Fibroblast of skin of right quadriceps (primary cell): Measurements from ENCODE around the gene WNT1.

ENCODE experiments used
- DNase-seq: peaks from one replicate; pipeline ENCODE4 v3.0.0-alpha.2; 2013

WNT1 gene

DNA sequence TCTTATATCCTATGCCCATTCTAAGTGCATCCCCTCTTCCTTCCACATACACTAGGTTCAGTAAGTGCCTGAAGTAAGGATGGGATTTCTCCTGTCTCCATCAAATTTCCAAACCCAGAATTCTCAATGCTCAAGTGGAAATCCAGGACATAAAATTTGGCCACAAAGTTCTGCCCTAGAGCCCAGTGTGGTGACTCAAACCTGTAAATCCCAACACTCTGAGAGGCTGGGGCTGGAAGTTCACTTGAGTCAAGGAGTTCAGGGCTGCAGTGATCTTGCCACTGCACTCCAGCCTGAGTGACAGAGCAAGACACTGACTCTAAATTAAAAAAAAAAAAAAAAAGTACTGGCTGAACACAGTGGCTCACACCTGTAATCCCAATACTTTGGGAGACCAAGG is 16.3 kb upstream of the WNT1 start:
- no peak for DNase-seq

DNA sequence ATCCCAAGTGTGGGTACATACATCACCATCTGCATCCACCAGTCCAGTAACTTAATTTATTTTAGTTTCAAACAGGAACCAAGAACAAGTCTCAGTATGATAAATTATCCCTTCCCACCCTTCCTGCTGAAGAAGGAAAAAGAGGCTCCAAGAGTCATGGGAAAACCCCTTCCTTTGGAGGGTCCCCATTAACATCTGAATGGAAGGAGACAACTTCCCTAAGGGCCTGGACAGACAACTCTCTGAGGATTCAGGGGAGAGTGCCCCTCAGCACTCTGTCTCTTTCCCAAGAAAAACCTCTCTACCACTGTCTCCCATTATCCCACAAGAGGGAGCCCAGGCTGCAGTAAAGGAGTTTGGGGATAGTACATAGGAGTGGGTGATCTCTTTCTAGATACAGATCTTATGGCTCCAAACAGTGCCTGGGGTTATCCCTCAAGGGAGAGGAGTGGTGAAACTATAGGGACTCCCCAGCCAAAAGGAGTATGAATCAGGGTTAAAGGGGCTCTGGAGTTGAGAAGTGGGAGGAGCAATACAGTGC is 12.8 kb upstream of the WNT1 start:
- DNase-seq: peak; percentile 34

DNA sequence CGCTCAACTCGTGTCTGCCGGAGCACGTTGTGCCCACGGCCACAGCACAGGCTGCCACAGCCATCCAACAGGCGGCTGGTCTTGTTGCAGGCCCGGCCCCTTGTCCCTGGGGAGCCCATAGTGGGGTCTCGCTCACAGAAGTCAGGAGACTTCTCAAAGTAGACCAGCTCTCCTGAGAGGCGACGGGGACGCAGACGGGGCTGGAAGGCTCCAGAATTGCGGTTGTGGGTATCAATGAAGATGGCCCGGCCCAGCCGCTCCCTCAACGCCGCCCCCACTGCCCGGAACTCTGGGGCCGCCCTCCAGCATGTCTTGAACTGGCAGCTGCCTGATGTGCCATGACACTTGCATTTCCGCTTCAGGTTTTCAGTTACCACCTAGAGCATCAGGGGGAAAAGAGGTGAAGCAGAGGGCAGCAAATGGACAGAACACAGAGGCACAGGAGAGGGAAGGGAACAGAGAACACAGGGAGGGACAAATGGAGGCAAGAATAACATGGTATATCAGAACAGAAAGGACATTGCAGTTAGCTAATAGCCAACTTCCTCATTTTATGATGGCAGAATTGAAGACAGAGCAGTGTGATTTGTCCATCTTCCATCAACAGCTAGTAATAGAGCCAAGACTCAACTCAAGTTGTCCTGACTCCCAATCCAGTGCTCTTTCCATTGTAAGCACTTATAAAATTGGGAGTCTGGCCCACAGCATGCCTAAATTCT is 11.8 kb upstream of the WNT1 start:
- no peak for DNase-seq

- DNase-seq: no peak
Observed at GRCh38 chr12:48967991-48968390, 10.1 kb upstream of the WNT1 start.

DNA sequence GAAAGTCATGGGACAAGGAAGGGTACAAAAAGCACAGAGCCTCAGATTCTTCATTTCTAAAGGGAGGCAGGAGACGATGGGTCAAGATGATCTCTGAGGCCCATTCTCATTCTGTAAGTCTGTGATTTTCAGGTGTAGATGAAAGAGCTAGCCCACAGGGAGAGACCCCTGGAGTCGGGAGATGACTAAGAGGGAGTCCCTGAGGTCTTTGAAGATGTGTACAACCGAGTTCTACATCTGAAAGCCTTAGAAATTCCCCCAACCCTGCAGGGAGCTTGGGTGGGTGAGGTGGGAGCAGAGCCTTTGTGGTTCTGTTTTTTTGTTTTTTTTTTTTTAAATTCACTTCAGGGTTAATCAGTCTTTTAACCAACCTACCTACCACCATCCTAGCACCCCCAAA is 9.7 kb upstream of the WNT1 start:
- no peak for DNase-seq

- no peak for DNase-seq
Observed at GRCh38 chr12:48969160-48969771, 8.9 kb upstream of the WNT1 start.

DNA sequence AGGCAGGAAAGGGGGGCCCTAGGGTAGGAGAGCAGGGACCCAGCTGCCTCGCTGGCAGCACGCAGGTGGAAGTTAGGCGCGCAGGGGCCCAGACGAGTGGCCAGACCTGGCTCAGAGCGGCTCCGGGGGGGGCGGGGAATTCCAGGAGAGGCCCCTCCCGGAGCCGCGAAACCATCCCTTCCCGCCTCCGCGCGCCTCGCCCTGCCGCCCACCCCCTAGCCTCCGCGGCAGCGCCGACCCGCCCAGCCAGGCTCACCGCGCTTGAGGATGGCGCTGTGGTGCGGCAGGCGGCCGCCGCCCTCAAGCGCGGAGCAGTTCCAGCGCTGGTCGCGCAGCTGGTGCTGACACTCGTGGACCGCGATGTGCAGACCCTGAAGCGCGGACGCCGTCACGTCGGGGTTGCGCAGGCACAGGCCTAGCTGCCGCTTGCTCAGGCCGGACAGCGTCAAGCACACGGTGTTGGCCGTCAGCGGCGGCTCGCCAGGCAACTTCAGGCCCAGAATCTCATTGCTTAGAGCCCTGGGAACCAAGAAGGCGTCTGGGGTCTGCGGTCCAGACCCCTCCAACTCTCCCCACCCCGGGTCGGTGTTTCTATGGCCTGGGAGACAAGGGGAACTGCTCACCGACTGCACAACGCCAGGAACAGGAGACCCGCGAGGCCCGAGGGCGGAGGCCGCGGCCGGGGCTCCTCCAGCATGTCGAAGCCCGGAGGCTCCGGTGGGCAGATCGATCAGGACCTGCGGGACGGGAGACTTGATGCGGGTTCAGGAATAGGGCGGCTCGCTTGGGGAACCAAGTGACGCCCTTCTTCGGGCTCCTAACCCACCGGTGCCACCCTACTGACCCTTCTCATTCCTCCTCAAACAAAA is 8.1 kb upstream of the WNT1 start:
- no peak for DNase-seq

- no peak for DNase-seq
Observed at GRCh38 chr12:48970702-48971334, 7.3 kb upstream of the WNT1 start.

- DNase-seq: peak; percentile 47
Observed at GRCh38 chr12:48972213-48972951, 5.7 kb upstream of the WNT1 start.

DNA sequence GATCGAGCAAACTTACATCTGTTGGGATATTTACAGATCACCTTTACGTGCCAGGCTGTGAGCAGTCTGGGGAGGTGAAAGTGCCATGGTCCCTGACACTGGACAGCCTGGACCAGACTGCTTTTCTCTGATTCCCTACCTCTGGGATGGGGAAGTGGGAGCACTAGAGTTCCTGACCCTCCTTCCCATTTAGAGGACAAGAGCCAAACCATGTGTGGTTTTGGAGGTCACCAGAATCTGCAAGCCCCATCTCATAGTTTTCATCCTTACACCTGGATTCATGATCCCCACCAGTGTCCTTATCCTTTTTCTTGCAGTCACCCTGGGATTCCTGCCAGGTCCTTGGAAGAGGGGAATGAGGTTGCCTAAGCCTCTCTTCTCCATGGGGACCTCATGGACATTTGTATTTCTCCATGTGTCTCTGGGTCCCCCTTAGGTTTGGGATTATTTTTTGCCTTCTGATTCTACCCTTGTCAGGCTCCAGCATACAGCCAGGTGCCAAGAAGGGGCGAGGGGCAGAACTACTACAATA is 5.1 kb upstream of the WNT1 start:
- DNase-seq: no peak

GRCh38 chr12:48973531-48973930 is 4.6 kb upstream of the WNT1 start:
- DNase-seq: no peak

DNA sequence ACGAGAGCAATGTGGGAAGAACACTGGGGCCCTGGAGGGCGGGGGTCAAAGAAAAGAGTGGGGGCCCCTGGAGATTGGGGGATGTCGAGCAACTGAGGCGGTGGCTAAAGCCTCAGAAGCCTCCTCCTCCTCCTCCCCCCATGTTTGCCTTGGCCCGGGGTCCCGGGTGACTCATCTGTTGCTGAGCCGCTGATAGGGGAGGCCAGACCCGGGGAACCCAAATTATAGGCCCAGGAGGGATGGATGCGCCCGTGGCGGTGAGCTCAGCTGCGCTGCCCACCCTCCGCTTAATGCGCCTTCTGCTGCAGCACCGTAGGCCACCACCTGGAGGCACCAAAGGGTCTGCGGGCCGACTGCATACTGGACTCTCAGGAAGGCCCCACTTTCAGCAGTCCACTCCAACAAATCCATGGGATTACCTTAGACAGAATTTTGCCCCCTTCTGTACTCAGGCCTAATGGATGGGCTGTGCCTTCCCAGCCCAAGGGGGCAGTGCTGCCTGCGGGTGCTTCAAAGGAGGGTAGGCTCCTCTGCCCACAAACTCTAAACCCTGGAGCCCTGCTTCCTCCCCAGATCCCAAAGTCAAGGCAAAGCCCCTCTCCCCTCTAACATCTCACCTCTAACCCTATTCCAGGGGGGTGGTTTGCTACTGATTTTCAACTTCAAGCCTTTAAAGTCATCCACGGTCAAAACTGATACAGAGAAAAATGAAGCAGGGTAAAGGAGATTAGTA is 4.0 kb upstream of the WNT1 start:
- DNase-seq: peak; percentile 65

GRCh38 chr12:48977290-48978281 is 536 bp upstream of the WNT1 start:
- DNase-seq: peak; percentile 50

DNA sequence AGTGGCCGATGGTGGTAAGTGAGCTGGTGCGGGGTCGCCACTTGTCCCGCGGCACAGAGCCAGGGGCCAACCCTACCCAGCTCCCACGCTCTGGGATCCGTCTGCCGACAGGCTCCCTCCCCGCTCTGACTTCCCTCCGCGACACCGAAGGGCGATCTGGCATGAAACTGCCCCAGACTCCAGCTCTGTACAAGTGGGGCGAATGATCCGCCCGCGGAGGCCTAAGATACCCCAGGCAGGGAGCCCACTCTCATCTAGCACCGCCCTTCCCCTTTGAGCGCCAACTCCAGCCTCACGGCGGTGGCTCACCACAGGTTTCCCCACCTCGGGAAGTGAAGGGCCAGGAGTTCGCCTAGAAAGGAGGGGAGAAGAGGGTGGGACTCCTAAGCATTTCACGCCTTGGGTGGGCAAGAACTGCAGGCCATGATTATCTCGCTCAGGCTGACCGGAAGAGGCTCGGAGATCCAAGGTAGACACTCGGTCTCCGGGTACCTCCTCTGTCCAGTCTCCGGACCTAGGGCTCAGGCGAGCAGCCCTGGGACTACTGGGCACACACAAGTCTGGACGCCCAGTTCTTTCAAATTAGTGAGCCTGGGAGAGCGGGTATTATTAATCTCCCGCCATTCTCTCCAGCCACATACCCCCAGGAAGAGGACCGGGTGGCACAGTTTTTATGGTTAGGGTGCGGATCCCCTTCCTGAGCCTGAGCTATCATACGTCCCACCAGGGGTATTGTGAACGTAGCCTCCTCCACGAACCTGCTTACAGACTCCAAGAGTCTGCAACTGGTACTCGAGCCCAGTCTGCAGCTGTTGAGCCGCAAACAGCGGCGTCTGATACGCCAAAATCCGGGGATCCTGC is 849 bp downstream of the WNT1 start:
- no peak for DNase-seq

GRCh38 chr12:48979602-48980388 is 1.7 kb downstream of the WNT1 start:
- DNase-seq: no peak

DNA sequence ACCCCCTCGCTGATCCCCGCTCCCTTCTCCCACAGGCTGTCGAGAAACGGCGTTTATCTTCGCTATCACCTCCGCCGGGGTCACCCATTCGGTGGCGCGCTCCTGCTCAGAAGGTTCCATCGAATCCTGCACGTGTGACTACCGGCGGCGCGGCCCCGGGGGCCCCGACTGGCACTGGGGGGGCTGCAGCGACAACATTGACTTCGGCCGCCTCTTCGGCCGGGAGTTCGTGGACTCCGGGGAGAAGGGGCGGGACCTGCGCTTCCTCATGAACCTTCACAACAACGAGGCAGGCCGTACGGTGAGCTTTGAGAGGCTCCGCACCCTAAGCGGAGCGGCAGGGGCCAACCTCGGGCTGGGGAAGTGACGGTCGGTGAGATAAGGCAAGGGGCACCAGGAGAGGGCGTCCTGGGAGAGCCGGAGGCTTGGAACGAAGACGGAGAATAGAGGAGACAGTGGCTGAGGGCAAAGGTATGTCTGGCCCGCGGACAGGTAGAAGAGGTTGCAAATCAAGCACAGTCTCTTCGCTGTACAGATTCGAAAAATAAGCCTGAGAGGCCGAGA is 2.3 kb downstream of the WNT1 start:
- DNase-seq: no peak

DNA sequence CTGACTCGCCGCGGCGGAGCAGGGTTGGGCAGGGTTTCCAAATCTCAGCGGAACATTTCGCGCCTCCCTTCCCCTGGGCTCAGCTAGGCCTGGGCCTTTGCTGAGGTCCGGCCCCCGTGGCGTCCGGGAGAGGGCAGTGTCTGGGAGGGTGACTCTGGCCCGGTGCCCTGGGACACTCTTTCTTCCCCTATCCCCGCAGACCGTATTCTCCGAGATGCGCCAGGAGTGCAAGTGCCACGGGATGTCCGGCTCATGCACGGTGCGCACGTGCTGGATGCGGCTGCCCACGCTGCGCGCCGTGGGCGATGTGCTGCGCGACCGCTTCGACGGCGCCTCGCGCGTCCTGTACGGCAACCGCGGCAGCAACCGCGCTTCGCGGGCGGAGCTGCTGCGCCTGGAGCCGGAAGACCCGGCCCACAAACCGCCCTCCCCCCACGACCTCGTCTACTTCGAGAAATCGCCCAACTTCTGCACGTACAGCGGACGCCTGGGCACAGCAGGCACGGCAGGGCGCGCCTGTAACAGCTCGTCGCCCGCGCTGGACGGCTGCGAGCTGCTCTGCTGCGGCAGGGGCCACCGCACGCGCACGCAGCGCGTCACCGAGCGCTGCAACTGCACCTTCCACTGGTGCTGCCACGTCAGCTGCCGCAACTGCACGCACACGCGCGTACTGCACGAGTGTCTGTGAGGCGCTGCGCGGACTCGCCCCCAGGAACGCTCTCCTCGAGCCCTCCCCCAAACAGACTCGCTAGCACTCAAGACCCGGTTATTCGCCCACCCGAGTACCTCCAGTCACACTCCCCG is 3.0 kb downstream of the WNT1 start:
- DNase-seq: no peak
